Tongue (tissue), 2 donors: ENCODE data around the gene NLGN1. TPM values are rescaled to one million over a fixed set of nuclear protein-coding genes. Genes with fewer than 3 reads are reported as not detected.
"Not testable (repeated sequence)": the region's sequence is repeated elsewhere in the genome, so short reads cannot be mapped to it uniquely, and the experiment has no call there.

Source experiments
- DNase-seq: peaks from one replicate; pipeline ENCODE4 v3.0.0-alpha.2; 2015
- total RNA-seq: library from RNA; depleted of rRNA; stranded (reverse); fragments of >200 nt; gene quantifications from one replicate; pipeline ENCODE4 v1.2.3, GENCODE V29; 2014

Gene NLGN1
- total RNA-seq, 1 donor from 2014 or later, result 12.6 TPM

DNA sequence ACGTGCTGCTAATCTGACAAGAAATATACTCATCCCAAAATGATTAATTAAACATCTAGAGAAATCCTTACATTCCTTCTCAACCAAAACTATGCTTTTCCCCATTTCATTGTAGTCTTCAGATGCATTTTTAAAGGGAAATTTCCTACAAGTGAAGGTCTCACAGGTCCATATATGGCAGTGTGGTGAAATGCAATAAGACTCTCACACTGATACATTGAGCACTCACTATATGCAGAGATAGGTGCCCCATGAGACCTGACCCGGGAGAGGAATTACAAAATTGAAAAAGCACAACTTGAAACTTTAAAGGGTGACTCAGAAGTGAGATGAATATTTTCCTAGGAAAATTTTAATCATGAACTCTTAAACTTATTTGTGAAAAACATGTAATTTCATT, 832.4 kb downstream of the NLGN1 start:
- DNase-seq, result no peak

DNA sequence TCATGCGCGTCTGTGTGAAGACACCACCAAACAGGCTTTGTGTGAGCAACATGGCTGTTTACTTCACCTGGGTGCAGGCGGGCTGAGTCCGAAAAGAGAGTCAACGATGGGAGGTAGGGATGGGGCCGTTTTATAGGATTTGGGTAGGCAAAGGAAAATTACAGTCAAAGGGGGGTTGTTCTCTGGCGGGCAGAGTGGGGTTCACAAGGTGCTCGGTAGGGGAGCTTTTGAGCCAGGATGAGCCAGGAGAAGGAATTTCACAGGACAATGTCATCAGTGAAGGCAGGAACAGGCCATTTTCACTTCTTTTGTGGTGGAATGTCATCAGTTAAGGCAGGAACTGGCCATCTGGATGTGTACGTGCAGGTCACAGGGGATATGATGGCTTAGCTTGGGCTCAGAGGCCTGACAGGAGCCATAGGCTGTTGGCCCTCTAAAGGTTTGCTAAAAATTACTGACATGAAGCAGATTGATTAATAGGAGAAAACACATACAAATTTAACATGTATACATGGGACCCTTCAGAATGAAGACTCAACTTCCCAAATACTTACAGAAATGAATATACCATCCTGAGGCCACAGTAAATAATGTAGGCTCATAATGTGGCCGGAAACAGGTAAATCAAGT, 834.6 kb downstream of the NLGN1 start:
- not testable (repeated sequence) for DNase-seq

DNA sequence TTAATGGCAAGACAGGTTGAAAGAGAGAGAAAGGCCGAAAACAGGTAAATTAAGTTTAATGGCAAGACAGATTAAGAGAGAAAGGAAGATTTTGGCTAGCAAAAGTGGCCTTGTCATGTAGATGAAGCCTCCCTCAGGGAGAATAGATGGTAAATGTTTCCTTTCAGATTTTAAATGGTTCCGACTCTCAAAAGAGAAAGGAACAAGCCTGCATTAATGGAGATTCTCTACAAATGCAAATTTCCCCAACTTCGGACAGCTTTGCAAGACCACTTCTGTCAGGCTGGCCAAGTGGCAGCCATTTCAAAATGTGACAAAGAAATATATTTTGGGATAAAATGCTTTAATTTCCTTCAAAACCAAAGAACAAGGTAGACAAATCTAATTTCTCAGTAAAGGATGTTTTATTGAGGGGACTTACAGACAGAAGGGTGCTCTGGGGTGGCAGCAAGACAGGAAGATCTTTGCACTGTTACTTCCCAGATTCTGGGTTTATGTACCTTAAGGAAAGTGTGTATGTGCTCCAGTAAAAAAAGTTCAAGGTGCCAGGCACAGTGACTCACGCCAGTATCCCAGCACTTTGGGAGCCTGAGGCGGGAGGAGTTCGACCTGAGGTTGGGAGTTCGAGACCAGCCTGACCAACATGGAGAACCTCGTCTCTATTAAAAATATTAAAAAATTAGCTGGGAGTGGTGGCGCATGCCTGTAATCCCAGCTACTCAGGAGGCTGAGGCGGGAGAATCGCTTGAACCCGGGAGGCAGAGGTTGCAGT, 835.3 kb downstream of the NLGN1 start:
- DNase-seq, result no peak

DNA sequence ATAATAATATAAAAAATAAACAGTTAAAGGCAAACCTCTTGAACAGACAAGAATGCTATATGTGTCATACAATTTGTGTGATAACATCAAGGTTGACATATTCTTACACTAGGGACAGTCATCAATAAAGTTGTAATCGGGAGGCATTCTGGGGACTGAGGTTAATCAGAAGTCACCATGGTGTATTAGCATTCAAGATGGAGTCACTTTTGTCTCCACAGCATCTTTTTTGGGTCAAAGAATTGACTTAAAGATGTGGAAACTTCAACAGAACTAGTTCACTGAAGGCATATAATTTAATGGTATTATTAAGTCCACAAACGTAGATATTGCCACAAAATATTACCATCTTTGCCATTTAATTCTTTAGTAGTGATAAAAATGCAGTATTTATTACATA, 836.0 kb downstream of the NLGN1 start:
- no peak for DNase-seq

DNA sequence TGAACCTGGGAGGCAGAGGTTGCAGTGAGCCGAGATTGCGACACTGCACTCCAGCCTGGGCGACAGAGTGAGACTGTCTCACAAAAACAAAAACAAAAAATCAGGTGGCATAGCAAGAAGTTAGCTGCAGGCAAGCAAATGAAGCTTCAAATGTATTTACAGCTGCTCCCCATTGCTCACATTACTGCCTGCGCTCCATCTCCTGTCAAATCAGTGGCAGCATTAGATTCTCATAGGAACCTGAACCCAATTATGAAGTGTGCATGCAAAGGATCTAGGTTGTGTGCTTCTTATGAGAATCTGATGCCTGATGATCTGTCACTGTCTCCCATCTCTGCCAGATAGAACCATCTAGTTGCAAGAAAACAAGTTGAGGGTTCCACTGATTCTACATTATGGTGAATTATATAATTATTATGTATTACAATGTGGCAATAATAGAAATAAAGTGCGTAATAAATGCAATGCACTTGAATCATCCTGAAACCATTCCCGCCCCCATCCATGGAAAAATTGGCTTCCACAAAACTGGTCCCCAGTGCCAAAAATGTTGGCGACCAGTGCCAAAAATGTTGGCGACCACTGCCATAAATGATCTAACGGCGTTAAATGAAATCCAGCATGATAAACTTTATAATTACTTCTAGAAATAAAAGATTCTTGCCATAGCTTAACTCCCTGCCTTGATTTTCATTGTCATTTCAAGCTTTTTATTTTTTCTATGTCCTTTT, 844.9 kb downstream of the NLGN1 start:
- DNase-seq, result peak; percentile 22

DNA sequence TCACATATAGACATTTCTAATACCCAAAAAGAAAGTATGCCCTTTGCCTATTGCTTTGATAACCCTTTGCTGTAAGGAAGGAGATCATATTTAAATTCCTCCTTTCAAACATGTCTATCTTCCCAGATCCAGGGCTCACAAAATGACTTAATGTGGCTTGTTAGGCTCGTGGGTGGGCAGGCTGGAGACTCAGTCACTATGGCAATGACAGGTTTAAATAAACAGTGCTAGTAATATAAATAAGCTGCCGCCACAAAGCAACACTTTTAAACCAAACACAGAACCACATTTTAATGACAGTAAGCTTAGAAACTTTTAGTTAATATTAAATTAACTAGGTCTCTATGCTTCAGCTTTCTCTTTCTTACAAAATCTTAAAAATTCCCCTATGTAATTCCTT, 845.6 kb downstream of the NLGN1 start:
- peak; percentile 32 for DNase-seq

DNA sequence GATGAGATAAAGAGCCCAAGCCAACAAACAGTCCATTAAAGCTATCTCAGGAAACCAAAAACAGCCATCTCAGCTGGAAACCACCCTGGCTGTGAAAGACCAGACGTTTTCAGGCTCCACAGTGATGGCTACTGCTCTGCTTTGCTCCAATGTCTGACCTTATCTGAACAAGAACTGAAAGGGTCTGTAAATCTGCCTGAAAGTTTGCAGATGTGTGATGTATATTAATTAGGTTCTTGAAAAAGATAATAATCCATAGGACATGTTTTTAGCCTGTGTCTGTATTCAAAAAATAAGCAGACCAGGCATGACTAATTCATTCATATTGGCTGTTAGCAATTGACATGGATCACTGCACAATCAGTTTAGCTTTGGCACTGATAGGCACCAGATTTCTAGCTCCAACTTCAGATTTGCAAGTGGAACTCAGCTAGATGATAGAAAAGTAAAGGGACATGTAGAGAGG, 850.2 kb downstream of the NLGN1 start:
- DNase-seq, result no peak

DNA sequence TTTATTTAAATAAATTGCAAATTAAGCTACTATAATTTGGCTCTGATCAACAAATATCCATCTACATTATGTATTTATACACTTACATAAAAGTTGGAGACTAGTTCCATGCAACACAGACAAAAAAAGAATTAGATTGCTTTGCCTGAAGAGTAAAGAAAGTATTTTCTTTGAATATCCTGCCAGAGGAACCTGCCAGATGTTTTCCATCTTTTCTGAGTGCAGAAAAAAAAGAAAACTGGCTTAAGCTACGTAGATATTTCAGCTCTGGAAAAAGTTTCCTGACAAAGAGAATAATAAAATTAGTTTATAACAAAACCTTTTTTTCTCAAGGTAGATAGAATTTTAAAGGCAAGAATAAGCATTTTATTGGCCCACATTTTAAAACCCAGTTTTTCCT, 854.1 kb downstream of the NLGN1 start:
- peak; percentile 75 for DNase-seq

DNA sequence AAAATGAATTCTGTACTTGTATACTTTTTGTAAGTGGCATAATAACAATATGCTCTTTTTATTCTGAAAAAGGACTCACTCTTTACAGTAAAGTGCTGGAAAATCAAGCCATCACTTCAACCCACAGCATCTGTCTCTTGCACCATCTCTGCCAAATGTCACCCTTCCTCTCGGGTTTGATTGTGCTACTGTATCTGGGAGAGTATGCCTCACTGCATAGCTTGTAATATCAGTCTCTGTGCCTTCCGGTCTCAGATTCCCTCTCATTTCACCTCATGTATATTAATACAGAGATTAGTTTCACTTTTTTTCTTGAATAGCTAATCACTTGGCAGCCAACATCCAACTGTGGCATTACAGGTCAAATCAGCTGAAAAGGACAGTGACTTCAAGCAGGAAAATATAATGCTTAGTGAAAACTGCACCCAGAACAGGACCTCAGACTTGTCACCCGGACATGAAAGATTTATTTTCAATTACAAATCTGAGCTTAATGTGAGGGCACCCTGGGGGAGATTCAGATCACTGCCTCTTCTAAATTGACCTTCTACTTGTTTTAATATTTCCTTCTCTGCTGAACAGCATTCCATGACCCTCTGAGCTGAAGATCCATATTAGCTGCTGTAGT, 855.8 kb downstream of the NLGN1 start:
- DNase-seq, result peak; percentile 15

DNA sequence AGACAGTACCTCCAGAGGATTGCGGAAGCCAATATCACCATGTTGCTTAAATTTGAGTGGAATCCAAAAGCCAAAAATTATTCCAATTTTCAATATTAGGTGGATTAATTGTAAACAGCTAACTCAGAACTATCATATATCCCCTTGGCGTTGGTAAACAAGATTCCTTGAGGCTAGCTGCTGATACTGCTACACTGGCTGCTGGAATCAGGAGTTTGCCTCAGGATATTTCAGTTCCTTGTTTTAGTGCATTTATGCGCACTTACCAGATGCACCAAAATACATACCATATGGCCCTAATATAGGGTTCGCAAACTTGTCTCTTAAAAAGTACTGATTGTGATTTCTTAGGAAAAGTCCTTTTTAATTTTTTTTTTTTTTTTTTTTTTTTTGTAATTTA, 856.4 kb downstream of the NLGN1 start:
- no peak for DNase-seq

DNA sequence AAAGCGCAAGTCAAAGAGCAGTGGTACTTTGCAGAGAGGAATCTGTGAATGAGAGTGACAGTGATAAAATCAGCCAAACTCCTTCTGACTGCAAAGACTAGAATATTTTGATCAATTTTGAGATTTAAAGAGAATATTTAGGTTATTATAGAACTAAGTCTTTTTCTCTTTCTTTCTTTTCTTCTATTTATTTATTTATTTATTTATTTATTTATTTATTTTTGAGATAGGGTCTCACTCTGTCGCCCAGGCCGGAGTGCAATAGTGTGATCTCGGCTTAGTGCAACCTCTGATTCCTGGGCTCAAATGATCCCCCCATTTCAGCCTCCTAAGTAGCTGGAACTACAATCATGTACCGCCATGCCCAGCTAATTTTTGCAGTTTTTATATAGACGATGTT, 857.9 kb downstream of the NLGN1 start:
- DNase-seq, result no peak

DNA sequence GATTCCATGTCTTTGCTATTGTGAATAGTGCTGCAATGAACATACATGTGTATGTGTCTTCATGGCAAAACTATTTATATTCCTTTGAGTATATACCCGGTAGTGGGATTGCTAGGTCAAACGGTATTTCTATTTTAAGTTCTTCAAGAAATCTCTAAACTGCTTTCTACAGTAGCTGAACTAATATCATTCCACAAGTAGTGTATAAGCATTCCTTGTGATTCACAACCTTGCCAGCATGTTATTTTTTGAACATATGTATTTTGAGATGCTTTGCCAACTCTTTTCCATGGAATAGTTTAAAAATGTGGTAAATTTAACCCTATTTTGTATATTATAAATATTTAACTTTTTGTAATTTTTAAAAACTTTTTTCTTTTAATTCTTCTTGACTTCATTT, 868.9 kb downstream of the NLGN1 start:
- no peak for DNase-seq

DNA sequence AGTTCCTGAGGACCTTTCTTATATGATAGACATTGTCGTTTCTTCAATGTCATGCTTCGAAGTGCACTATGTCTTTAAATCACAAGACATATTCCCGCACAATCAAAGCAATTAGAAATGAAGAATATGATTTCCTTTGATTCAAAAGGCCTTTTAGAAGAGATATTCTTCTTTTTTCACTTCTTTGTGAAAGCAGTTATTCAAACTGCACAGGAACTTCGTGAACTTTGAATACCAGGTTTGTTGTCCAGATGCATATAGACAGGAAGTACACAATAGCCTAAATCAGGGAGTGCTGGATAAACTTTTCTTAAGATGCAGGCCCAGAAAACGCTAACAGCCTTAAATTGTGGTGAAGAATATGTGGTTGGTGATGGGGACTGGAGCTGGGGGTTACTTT, 870.5 kb downstream of the NLGN1 start:
- DNase-seq, result no peak

DNA sequence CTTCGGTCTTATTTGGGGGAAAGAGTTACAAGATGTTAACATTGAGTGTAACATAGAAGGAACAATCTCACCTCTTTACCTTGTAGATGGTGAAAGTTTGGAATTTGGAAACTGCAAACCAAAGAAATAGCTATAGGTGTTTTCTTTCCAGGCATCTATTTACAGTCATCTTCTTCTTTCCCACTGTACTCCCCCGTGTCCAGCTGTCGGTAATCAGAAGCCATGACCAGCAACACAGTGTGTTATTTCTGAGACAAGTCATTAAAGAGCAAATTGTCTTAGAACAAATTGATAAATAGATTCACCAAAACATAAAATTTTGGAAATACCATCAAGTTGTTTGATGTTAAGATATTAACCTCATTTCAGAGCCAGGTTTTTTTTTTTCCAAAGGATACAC, 871.0 kb downstream of the NLGN1 start:
- no peak for DNase-seq

DNA sequence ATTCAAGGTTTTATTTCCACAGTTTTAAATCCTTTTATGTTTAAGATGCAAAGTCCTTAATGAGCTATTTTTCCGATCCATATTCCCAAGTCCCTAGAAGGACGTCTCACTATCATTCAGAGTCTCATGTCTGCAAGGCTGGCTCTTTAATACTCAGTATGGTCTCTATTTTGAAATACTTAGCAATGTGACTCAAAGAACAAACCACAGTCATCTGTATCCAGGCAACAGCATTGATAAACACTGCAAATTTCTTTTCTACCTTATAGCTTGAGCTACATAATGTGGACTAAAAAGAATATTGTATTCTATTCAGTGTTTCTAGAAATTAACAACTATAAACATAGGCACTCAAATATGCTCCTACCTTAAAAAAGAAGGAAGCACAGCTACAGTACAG, 873.3 kb downstream of the NLGN1 start:
- peak; percentile 17 for DNase-seq

DNA sequence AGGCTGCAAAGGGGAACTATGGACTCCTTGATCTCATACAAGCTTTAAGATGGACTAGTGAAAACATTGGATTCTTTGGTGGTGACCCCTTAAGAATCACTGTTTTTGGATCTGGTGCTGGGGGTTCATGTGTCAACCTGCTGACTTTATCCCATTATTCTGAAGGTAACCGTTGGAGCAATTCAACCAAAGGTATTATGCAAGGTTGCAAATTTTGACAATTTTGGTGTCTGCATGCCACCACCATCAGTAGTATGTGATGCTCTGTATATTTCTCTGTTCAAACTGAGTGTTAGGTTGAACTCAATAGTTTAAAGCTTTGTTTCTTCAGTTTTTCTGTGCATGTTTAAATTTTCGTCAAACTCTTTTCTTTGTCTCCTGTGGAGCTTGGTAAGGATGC, 877.8 kb downstream of the NLGN1 start:
- no peak for DNase-seq

DNA sequence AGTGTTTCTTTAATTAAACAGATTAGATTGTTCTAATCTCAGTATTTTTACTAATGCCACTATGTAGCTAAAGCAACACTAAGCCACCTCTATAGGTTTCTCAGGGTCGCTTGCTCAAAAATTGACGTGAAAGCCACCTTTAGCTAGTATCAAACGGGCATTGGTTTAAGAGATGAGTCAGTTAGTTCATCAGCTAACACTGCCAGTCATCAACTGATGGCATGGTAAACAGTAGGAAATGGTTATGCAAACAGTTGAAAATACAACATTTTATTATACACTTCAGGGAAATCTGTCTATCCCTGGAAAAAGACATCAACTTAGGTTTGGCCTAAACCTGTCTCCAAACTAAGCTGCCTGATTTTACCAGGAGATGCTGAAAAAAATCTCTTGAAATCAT, 879.3 kb downstream of the NLGN1 start:
- DNase-seq, result no peak

DNA sequence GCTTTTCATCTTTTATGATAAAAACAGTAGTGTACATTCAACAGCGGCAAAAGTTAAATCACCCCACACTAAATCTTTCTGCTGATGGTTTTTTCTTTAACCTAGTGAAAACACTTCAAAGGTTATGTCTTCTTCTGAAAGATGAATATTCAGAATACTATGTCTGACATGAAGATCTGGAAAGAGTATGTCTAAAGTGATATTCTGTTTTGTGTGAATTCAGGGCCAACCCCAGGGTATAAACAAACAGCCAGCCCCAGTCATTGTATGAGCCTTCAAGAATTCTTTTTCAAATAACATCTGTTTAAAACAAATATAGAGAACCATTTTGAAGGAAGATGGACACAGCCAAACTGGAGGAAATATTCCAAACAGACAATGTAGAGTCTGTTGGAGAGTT, 880.5 kb downstream of the NLGN1 start:
- DNase-seq, result no peak

DNA sequence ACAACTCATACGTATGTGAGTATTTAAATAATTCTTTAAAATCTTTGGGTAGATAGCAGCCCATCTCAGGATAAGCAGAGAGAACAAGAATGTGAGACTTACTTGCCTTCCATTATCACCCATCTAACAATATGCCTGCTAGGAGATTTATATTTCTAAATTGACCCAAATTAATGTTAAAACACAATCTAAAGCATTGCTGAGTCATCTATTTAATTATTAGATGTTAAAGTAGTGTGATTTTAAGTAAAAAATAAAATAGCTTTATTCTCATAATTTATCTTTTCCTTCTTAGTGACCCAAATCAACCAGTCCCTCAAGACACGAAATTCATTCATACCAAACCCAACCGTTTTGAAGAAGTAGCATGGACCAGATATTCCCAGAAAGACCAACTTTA, 882.6 kb downstream of the NLGN1 start:
- DNase-seq, result no peak

DNA sequence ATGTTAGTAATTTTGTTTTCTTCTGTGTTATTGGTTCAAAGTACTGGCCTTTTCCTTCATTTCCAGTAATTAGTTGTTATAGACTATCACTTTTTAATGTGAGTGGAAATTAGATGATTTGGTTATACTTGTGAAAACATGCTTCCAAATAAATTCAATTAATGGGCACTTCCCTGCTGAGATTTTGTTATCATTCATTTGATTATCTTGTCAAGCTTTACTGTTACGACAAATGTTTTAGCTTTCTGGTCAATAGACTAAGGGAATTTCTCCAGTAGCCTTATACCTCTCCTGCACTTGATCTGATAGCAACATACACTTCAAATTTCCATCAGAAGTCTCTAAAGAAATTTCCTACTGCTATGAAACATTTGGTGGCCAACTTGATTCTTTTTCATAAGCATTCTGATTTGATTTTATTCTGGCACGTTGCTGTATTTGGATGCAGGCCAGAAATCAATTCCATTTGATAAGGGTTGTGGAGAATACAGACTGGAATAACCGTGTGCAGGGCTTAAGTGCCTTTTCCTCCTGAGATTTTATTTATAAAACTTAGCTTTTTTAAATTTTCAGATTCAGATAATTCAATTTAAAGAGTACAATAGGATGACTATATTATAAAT, 887.8 kb downstream of the NLGN1 start:
- DNase-seq, result no peak

DNA sequence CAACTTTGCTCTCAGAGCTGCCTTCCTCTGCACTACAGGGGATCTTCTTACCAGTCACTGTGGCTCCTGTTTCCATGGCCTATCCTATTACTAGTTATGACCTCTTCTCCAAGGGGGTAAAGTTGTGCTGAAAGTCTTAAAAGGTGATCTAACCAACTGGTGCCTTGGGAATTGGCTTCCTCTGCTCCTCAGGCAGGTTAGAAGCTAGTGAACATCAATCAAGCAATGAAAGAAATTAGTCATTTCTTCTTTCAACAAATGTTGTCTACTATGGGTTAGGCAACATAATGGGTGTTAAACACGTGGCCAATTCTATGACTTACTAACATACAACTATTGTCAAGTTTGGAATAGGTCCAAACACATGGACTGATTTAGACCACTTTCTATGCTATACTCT, 890.2 kb downstream of the NLGN1 start:
- DNase-seq, result no peak

DNA sequence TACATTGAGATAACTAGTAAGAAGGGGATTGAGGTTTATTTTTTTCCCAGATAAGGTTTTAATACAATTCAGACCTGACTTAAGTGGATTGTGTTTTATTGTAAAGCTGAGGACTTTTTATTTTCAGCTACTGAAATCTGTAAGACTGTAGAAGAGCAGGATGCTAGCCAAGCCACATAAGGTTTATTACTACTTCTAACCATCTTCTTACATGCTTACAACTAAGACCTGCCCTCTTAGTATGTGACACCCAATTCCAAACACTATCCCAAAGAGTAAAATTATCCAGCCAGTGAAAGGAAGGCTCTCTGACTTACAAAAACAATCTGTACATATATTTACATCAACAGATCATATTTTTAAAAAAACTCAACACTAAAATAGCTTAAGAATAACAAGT, 897.1 kb downstream of the NLGN1 start:
- peak; percentile 9 for DNase-seq
